ENCODE data around the gene CAPN3.

CAPN3 gene

DNA sequence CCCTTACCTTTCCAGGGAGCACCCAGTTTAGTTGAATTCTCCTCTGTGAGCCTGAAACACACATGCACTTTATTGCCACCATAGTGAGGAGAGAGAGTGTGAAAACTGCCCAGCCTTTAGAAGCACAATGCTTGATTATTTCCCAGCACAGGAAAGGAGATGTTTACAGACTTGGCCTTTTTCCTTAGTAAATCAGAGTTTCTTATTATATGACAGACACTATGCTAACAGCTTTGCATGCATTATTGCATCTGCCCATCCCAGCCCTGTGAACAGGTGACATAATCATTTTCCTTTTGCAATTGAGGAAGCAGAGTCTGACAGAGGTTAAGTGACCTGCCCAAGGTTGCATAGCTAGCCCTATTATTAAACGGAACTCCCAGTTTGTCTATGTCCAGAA is 36.5 kb downstream of the CAPN3 start:
- DNase-seq (ENCODE audit: low spot score) = no peak

DNA sequence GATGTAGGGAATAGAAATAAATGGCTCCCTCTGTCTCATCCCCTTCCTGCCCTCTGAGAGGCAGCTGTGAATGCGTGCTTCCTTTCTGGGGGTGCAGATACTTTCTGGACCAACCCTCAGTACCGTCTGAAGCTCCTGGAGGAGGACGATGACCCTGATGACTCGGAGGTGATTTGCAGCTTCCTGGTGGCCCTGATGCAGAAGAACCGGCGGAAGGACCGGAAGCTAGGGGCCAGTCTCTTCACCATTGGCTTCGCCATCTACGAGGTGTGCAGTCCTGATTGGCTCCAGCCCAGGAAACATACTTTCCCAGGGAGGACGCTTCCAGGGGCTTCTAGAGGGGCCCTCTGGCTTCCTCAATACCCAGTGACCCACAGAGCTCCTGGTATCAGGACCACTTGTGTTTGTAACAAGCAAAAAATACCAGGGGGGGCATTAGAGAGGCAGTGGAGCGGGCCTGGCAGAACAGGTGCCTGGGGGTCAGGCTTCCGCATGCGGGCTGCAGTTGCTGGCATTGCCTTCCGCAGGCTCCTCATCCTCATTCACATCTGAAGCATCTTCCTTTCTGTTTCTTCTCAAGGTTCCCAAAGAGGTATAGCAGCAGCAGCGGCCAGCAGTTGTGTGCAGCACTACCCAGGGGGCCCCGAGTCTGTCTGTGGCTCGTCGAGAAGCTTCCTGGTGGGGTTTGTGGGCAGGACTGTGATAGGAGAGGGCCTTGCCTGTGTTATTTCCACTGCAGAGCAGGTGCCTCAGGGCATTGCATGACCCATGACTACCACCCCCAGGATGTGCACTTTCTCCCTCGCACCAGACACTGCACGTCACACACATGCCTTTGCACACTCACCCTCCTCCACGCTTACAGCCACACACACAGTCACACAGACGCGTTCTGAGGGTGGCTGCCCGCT is 42.5 kb downstream of the CAPN3 start:
- DNase-seq (ENCODE audit: low spot score) = no peak

DNA sequence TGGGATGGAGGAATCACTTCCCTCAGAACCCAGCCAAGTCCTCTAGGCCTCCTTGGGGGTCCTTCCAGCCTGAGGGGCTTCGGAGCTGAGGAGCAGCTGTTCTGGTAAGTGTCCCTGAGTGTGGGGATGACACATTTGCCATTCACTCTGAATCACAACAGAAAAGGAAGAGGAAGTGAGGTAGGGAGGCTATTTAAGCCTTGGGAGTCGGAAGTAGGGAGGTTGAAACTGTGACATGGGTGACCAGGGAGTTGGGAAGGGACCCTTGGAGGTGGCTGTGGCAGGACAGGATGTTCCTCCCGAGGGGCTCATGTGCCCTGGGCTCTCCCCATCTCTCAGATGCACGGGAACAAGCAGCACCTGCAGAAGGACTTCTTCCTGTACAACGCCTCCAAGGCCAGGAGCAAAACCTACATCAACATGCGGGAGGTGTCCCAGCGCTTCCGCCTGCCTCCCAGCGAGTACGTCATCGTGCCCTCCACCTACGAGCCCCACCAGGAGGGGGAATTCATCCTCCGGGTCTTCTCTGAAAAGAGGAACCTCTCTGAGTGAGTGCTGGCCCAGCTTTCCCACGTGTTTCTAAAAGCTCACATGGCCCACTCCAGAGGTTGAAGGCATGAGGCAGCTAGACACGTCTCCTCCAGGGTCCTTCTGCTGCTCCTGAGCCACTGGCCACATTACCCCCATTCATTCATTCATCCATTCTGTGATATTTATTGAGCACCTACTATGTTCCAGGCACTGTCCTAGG is 43.3 kb downstream of the CAPN3 start:
- DNase-seq (ENCODE audit: low spot score) = no peak

DNA sequence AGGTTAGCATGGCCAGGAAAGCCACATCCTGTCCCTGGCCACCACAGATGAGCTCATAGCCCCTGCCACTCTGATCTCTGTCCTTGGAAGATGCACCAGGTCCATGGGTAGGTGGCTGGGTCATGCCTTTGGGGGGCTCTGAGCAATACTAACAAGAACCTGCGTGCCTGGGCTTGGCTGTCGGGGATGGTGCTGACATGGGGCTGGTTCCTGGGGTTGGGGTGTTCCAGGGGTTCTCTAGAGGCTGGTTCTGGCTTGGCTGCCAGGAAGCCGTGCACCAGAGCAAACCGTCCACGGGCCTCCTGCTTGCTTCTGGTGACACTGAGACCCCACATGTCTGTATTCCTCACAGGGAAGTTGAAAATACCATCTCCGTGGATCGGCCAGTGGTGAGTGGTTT is 44.1 kb downstream of the CAPN3 start:
- no peak for DNase-seq (ENCODE audit: low spot score)

DNA sequence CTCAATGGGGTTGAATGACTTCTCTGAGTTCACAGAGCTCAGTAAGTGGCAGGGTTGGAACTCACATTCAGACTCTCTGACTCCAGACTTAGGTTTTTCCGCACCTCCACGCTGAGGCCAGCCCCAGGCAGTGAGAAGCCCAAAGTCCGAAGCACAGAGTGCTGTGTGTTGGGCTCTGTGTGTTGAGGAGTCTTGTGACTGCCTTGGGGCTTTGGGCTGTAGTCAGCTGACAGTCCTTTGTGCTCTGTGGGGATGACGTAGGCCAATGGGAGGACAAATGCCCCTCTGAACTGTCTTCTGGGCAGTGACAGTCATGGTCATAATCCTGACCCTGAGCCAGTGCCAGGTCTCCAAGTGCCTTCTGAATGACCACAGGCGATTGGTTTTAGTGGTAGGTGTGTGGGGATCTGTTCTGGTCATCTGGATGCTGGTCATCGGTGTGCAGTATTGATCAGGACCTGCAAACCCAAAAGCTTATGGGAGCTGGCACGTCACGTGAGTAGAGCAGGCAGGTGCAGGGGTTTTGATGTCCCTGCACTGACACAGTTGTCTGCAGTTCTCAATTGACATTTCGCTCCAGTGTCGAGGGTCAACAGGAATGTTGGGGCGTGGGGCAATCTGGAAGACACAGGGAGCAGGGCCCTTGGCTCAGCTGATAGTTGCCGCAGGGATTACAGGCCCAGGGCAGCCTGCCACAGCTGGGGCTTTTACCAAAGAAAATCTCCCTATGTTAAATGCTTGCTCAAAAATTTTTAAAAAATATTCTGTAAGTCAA is 45.3 kb downstream of the CAPN3 start:
- no peak for DNase-seq (ENCODE audit: low spot score)

DNA sequence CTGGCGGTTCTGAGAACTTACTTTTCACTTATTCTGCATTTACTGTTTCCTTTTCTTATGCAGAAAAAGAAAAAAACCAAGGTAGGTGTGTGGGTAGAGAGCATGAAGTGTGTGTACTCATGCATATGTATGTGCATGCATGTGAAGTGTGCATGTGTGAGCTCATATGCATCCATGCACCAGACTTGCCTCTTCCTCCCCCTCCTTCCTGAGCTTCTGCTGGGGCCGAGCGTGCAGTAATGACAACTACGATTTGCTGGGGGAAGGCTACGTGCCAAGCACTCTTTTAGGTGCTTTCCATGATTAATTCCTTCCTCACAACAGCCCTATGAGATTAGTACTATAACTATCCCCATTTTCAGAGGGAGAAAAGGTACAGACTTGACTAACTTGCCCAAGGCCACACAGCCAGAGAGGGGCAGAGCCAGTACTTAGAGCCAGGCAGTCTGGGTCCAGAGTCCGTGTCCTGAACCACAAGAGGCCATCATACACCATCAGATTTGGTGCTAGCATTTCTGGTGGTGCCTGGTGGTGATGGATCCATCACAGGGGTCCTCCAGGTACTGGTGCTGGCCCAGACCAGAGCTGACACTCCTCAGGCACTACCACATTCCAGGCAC is 46.7 kb downstream of the CAPN3 start:
- DNase-seq (ENCODE audit: low spot score) = no peak

DNA sequence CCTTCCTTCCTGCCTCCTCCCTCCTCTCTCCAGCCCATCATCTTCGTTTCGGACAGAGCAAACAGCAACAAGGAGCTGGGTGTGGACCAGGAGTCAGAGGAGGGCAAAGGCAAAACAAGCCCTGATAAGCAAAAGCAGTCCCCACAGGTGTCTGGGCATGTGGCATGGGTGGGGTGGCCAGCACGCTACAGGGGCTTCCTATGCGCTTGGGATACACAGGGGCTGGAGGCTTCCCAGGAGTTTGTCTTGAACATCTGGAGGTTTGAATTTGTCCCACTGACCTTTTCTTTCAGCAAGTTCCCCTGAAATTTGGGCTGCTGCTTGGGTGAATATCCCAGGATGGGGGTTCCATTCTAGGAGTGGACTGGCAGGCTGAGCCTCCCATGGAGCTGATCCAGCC is 48.9 kb downstream of the CAPN3 start:
- no peak for DNase-seq (ENCODE audit: low spot score)

DNA sequence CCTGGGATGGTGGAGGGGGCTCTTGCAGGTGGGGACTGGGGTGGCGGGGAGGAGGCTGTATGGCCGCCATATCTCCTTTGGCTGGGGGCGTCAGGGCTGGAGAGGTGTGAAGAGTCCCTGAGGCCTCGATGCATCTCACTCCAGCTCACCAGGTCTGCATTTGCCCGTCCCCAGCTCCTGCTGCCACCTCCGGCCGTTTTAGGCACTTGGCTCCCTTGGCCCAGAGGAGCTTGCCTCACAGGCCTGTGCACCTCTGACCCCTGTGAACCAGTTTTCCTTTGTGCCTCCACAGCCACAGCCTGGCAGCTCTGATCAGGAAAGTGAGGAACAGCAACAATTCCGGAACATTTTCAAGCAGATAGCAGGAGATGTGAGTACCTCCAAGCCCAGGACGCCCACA is 49.7 kb downstream of the CAPN3 start:
- DNase-seq (ENCODE audit: low spot score) = no peak

DNA sequence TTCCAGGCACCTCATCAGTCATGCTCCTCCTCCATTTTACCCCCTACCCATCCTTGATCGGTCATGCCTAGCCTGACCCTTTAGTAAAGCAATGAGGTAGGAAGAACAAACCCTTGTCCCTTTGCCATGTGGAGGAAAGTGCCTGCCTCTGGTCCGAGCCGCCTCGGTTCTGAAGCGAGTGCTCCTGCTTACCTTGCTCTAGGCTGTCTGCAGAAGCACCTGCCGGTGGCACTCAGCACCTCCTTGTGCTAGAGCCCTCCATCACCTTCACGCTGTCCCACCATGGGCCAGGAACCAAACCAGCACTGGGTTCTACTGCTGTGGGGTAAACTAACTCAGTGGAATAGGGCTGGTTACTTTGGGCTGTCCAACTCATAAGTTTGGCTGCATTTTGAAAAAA is 52.6 kb downstream of the CAPN3 start:
- no peak for DNase-seq (ENCODE audit: low spot score)

DNA sequence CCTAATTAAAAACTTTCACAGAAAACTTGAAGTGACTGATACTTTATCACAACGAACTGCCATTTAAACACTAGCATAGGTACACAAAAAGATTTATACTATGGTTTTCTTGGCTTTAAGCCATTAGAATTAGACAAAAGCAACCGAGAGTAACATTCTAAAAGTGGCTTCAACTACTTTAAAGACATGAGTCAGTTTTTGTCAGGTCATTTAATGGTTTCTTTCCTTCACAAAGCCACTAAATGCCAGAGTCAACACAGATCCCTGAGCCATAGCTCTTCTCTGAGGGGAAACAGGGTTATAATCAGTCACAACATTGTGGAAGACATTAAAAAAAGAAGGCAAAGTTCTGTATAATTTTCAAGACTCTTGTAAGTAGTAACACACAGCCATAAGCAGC is 54.6 kb downstream of the CAPN3 start:
- no peak for DNase-seq (ENCODE audit: low spot score)

DNA sequence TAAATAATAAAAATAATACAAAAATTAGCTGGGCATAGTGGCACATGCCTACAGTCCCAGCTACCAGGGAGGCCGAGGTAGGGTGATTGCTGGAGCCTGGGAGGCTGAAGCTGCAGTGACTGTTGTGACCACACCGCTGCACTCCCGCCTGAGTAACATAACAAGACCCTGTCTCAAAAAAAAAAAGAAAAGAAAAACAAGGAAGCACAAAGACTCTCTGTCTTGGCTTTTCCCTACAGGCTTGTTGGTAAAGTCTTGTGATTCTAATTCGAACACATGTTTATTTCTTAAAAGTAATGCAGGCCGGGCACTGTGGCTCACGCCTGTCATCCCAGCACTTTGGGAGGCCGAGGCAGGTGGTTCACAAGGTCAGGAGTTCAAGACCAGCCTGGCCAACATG is 60.1 kb downstream of the CAPN3 start:
- DNase-seq (ENCODE audit: low spot score) = no peak

DNA sequence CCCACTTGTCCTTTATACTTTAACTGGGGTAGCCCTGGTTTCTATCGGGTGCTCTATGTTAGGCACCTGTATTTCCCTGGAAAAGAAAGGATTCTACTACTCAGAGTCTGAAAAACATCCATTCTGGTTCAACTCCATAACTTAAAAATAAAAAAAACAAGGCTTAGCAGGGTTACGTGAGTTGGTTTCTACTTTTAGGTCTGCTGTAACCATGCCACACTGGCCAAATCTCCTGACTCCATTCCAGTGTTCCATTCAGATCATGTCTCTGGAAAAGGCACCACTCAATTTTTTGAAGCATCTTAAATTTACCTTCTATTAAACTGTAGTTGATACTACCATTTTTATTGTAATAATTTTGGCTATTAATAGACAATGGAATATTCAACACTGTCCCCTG is 62.1 kb downstream of the CAPN3 start:
- DNase-seq (ENCODE audit: low spot score) = no peak

DNA sequence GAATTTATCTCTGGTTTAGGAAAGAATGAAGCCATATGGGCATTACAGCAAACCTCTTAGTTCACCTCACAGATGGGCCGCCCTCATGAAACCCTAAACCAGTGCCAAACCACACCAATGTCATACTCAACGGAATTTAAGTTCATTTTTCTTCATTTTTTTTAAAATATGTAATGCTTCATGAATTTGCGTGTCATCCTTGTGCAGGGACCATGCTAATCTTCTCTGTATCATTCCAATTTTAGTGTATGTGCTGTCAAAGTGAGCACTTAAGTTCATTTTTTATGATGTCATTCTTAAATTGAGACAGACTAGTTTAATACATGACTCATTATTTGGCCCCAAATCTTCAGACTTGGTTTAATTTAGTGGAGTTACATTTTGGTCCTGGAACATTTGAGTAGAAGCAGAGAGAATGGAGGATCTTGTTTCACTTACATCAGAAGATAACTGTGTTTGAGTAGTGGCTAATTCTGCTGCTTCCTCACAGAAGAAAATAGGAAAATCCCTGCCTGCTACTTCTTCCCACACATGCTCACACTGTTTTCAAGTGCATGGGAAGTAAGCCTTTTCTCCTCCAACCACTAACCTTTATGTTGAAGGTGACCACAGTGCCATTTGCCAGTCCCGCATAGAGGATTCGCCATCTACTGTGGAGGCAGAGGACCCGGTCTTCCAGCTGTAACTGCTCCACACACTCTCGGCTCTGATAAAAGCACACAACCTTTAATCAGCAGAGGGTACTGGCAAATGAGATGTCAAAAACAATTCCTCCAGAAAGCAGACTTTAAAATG is 68.3 kb downstream of the CAPN3 start:
- no peak for DNase-seq (ENCODE audit: low spot score)

DNA sequence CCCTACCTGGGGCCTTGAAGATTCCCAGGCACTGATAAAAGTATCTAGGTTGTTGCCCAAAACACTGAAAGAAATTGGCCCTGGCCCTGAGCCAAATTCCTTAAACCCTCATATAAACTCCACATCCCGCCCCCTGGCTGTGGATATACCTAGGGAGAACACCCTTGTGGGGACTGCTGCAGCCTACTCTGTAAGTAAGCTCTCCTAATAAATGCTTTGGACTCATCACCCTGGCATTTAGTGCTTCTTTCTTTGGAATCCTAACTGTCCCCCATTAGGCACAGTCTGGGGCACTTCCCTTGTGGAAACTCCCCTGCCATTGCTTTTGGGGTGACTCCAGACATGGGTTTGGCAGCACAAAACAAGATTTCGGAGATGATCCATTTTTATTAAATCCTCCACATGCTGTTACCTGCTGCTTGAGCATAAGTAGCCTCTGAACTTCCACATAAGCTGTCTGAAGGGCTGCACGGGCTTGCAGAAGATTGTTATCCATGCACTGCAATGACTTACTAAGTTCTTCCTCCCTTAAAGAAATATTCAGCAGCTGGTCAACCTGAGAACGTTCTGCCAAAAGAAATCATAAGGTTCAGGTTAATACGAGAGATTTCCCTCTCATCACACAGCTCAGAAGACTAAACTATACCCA is 85.2 kb downstream of the CAPN3 start:
- no peak for DNase-seq (ENCODE audit: low spot score)

DNA sequence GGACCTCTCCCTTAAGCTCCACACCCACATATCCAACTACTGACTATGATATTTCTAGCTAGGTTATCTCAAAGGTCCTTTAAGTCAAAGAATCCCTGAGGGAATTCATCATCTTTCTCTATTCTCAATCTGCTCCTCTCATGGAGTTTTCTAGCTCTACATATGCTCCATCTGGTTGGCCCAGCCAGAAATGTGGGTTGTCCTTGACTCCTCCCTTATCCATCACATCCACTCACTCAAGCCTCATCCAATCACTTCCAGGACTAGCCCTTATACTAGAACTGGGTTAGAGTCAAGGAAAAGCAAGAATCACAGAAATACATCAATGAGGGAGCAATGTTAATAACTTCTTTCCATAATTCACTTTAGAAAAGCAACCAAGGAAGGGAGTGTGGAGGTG is 86.2 kb downstream of the CAPN3 start:
- no peak for DNase-seq (ENCODE audit: low spot score)

DNA sequence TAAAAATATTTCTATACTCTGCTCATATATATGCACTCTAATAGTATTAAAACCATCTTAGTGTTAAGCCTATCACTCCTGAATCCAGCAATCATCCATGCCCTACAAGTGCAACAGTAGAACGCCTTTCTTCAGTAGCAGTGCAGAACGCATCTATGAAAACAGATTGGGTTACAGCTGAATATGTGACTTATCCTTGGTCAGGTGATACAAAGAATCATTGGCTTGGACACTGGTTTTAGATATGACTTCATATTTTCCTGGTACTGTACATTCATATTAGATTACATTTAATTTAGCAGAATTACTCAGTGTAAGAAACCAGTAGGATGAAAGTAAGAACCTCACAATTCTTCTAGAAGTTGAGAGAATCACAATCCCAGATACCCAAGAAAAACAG is 88.3 kb downstream of the CAPN3 start:
- no peak for DNase-seq (ENCODE audit: low spot score)

DNA sequence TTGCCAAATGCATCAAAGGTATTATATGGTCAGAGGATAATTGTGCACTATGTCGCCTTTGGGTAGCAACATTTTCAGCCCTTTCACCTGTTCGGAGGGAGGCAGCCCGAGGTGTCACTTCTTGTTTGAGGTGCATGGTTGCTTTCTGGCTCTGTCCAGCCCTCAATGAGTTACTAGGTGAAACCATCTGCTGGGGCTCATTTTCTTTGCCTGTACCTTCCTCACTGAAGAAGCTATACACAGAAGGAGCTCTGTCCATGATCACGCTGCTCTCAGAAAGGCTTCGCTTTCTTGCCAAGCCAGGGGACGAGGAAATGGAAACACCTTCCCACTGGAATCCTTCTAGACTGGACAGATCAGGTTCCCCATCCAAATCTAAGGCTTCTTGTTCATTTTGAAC is 89.0 kb downstream of the CAPN3 start:
- DNase-seq (ENCODE audit: low spot score) = no peak

DNA sequence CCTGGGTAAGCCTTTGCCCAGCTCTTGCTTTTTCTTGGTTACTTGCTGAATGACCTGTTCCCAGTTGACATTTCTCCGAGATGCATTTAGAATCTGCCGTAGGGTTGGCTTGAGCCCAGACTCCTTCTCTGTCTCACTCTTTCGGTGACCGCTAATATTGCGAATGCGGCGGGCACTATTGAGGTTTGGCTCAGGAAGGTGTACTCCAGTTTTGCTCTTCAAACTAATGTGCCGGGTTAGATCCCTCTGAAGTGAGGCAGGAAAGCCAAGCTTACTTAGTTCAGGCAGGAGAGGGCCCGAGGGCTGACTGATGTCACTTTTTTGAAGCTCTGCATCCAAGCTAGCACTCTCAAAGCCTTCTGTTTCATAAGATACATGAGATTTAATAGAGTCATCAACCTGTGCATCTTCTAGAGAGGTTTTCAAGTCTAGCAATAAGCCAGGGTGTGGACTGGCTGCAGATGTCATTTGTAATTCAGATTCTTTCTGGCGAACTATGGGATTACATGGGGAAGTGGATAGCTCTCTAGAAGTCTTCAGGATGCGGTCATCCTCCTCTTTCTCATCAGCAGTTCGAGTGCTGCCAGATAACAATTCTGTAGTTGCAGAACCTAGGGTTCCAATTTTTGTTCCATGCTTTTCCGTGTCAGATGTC is 90.6 kb downstream of the CAPN3 start:
- no peak for DNase-seq (ENCODE audit: low spot score)

DNA sequence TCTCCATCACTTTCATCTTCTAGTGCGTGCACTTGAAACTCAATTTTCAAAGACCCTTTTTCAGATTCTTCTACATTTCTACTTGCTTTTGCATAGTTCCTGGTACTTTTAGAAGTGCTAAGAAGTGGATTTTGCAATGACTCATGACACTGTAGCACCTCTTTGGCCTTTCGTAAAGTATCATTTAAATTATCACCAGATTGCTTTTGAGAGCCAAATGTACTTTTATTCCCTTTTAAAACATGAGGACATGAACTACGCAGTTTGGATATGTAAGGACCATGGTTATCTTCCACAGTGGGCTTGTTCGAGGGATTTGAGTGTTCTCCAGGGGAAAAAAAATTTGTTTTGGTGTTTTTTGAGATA is 91.1 kb downstream of the CAPN3 start:
- DNase-seq (ENCODE audit: low spot score) = no peak

DNA sequence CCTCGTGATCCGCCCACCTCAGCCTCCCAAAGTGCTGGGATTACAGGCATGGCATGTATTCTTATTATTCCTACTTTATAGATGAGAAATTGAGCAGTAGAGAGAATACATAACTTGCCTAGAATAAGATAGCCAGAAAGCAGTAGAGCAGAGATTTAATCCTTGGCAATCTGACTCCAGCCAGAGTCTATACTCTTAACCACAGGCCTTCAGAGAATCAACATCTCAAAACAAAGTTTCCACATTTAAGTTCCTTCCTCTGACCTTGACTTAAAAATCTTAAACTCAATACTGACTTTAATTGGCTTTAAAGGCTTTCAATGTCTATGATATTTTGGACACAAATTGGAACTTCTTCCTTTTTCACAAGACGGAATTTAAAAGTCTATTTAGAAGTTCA is 94.5 kb downstream of the CAPN3 start:
- no peak for DNase-seq (ENCODE audit: low spot score)

DNA sequence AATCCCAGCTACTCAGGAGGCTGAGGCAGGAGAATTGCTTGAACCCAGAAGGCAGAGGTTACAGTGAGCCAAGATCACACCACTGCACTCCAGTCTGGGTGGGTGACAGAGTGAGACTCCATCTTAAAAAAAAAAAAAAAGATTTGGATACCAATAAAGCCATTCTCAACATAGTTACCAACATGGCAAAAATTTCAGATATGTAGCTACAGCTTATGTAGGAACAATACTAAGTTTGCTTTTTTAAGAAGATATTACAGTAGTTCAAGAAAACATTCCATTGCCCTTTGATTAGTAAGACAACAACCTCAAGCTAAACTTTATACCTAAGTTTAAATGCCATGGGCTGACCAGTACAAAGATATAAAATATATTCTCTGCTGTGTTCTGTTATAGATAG is 97.2 kb downstream of the CAPN3 start:
- DNase-seq (ENCODE audit: low spot score) = no peak

Measured in HuH-7.5 (cell line).